GM23338 (cell line): ENCODE data around the gene MAST2. TPM values are rescaled to one million over a fixed set of nuclear protein-coding genes. Genes with fewer than 3 reads are reported as not detected.

ENCODE experiments used
- ATAC-seq: fragments of 200-7000 bp; cut with Tn5 transposase; 3 replicates; pipeline ENCODE4 v1.9.1; 2020
- DNase-seq: peaks from one replicate; pipeline ENCODE4 v3.0.0-alpha.2; 2015; ENCODE audit warnings: low spot score
- H2AFZ ChIP-seq: fragments of 200-600 bp; sonication (generic); 2 replicates; pipeline ENCODE4 v1.8.0; 2016; ENCODE audit warnings: antibody characterized with exemption, mild to moderate bottlenecking, moderate library complexity
- H3F3A ChIP-seq: fragments of 200-600 bp; sonication (generic); replicated peaks from 2 replicates; pipeline ENCODE4 v1.8.0; 2017; ENCODE audit warnings: antibody characterized with exemption, mixed run types, low read depth
- H3K27ac ChIP-seq: fragments of 200-600 bp; sonication (generic); 2 replicates; pipeline ENCODE4 v1.6.1; 2016; ENCODE audit warnings: low read depth
- H3K27me3 ChIP-seq: fragments of 200-600 bp; sonication (generic); 2 replicates; pipeline ENCODE4 v1.8.0; 2016; ENCODE audit warnings: mild to moderate bottlenecking, mixed run types, moderate library complexity; ENCODE audit not compliant: insufficient read depth
- H3K36me3 ChIP-seq: fragments of 200-600 bp; sonication (generic); 2 replicates; pipeline ENCODE4 v1.8.0; 2016; ENCODE audit warnings: mild to moderate bottlenecking; ENCODE audit not compliant: insufficient read depth
- H3K4me1 ChIP-seq: fragments of 200-600 bp; sonication (generic); 2 replicates; pipeline ENCODE4 v1.8.0; 2016; ENCODE audit warnings: mild to moderate bottlenecking, moderate library complexity; ENCODE audit not compliant: insufficient read depth
- H3K4me2 ChIP-seq: fragments of 200-600 bp; sonication (generic); 2 replicates; pipeline ENCODE4 v1.7.1; 2017; ENCODE audit warnings: mixed run types
- H3K4me3 ChIP-seq: fragments of 200-600 bp; sonication (generic); 2 replicates; pipeline ENCODE4 v1.6.1; 2016; ENCODE audit warnings: mixed run types
- H3K79me2 ChIP-seq: fragments of 200-600 bp; sonication (generic); replicated peaks from 2 replicates; pipeline ENCODE4 v1.8.0; 2017; ENCODE audit warnings: mild to moderate bottlenecking; ENCODE audit not compliant: insufficient read depth
- H3K9me2 ChIP-seq: fragments of 200-600 bp; sonication (generic); 2 replicates; pipeline ENCODE4 v1.8.0; 2017; ENCODE audit not compliant: insufficient read depth
- H4K20me1 ChIP-seq: fragments of 200-600 bp; sonication (generic); replicated peaks from 2 replicates; pipeline ENCODE4 v1.8.0; 2017; ENCODE audit warnings: mild to moderate bottlenecking; ENCODE audit not compliant: insufficient read depth
- H3K27ac Mint-ChIP-seq: 2 replicates; pipeline ENCODE4 v1.8.0; 2020; ENCODE audit warnings: inconsistent platforms, mild to moderate bottlenecking, moderate library complexity, mixed read lengths
- H3K27me3 Mint-ChIP-seq: 3 replicates; pipeline ENCODE4 v1.8.0; 2022; ENCODE audit warnings: low read depth, mild to moderate bottlenecking, moderate library complexity, mixed read lengths, inconsistent platforms; ENCODE audit not compliant: insufficient read depth, poor library complexity
- H3K36me3 Mint-ChIP-seq: 3 replicates; pipeline ENCODE4 v1.8.0; 2021; ENCODE audit warnings: low read depth, mild to moderate bottlenecking, inconsistent platforms, moderate library complexity, mixed read lengths
- H3K4me1 Mint-ChIP-seq: 3 replicates; pipeline ENCODE4 v1.8.0; 2020; ENCODE audit warnings: mild to moderate bottlenecking, inconsistent platforms, mixed read lengths
- H3K4me3 Mint-ChIP-seq: 3 replicates; pipeline ENCODE4 v1.8.0; 2021; ENCODE audit warnings: moderate library complexity, mild to moderate bottlenecking, inconsistent platforms, mixed read lengths
- H3K9me3 Mint-ChIP-seq: 3 replicates; pipeline ENCODE4 v1.8.0; 2020; ENCODE audit warnings: moderate library complexity, mild to moderate bottlenecking, inconsistent platforms, mixed read lengths
- CREB1 ChIP-seq: fragments of 250-450 bp; sonication (Bioruptor Pico); IDR thresholded peaks from 2 replicates; pipeline ENCODE4 v1.5.0; 2020; ENCODE audit warnings: low read depth, mild to moderate bottlenecking, moderate library complexity
- CTCF ChIP-seq, 2 experiments: fragments of 200-600 bp in 1 of 2; sonication (generic) in 1 of 2; conservative IDR thresholded peaks; 2 replicates each; pipeline versions ENCODE4 v1.5.1 to v1.6.1; 2016 to 2017; ENCODE audit warnings: antibody characterized with exemption in 2 of 2, low read depth in 2 of 2, mild to moderate bottlenecking in 2 of 2, moderate library complexity in 1 of 2
- EZH2 ChIP-seq: fragments of 200-600 bp; sonication (generic); IDR thresholded peaks from one replicate; pipeline ENCODE4 v1.8.0; 2017; ENCODE audit warnings: antibody characterized with exemption, mild to moderate bottlenecking, low read depth; ENCODE audit not compliant: unreplicated experiment
- EZH2phosphoT487 ChIP-seq: fragments of 200-600 bp; sonication (generic); IDR thresholded peaks from one replicate; pipeline ENCODE4 v1.8.1; 2018; ENCODE audit warnings: antibody characterized with exemption; ENCODE audit not compliant: unreplicated experiment
- JUNB ChIP-seq: IDR thresholded peaks from one replicate; pipeline ENCODE4 v1.6.1; 2016; ENCODE audit warnings: antibody characterized with exemption; ENCODE audit not compliant: unreplicated experiment
- NANOG ChIP-seq: IDR thresholded peaks from 2 replicates; pipeline ENCODE4 v1.6.1; 2016; ENCODE audit warnings: antibody characterized with exemption, borderline replicate concordance
- POLR2AphosphoS5 ChIP-seq: IDR thresholded peaks from 2 replicates; pipeline ENCODE4 v1.6.1; 2016; ENCODE audit warnings: antibody characterized with exemption, low read depth
- STAT1 ChIP-seq: IDR thresholded peaks from one replicate; pipeline ENCODE4 v1.6.1; 2016; ENCODE audit warnings: antibody characterized with exemption; ENCODE audit not compliant: unreplicated experiment
- ZNF114 ChIP-seq: fragments of 250-450 bp; sonication (Bioruptor Pico); IDR thresholded peaks from 2 replicates; pipeline ENCODE4 v1.5.0; 2020; ENCODE audit warnings: mild to moderate bottlenecking, moderate library complexity
- ZNF331 ChIP-seq: fragments of 250-450 bp; sonication (Bioruptor Pico); IDR thresholded peaks from 2 replicates; pipeline ENCODE4 v1.5.0; 2020; ENCODE audit warnings: low read depth, mild to moderate bottlenecking, moderate library complexity
- polyA plus RNA-seq: library from polyadenylated mRNA; unstranded; fragments of >200 nt; fragmentation: Nextera tagmentation; extraction: Ambion mirVana; gene quantifications from 2 replicates; pipeline ENCODE4 v1.2.1, GENCODE V29; 2016
- total RNA-seq: library from RNA; depleted of rRNA; stranded (reverse); fragments of >200 nt; shearing (Covaris generic); gene quantifications from 2 replicates; pipeline ENCODE4 v1.2.3, GENCODE V29; 2014
- TF ChIP-seq, protein P1 (sequence below): fragments of 250-450 bp; sonication (Bioruptor Pico); IDR thresholded peaks from 2 replicates; pipeline ENCODE4 v1.5.0; 2020; ENCODE audit warnings: mild to moderate bottlenecking, moderate library complexity
- TF ChIP-seq, protein P2 (sequence below): IDR thresholded peaks from one replicate; pipeline ENCODE4 v1.6.1; 2018; ENCODE audit warnings: antibody characterized with exemption; ENCODE audit not compliant: unreplicated experiment
- TF ChIP-seq, protein P3 (sequence below): IDR thresholded peaks from 2 replicates; pipeline ENCODE4 v1.6.1; 2016; ENCODE audit warnings: antibody characterized with exemption

Gene MAST2
- total and polyA plus RNA-seq, 2 experiments from 2014 or later, result 11.5 to 57.7 TPM

DNA sequence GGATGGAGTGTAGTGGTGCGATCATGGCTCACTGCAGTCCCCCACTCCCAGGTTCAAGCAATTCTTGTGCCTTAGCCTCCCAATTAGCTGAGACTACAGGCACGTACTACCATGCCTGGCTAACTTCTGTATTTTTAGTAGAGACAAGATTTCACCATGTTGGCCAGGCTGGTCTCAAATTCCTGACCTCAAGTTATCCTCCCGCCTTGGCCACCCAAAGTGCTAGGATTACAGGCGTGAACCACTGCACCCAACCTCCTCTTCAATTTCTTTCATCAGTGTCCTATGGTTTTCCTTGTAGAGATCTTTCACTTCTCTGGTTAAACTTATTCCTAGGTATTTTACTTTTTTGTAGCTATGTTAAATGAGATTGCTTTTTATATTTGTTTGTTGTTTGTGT is 10.7 kb upstream of the MAST2 start:
- no peak overlapping the region for H2AFZ ChIP-seq
- no peaks in the 10 kb centered on the region for H3K27me3 ChIP-seq
- no peak overlapping the region for H3K27ac ChIP-seq
- DNase-seq, result no peak
- H3K36me3 ChIP-seq, result no peaks in the 10 kb centered on the region
- H3K27me3 Mint-ChIP-seq, result no peaks in the 10 kb centered on the region
- H3K4me1 Mint-ChIP-seq, result no peaks in the 10 kb centered on the region
- no peaks in the 10 kb centered on the region for H3K36me3 Mint-ChIP-seq
- TF ChIP-seq ZNF114 (no peak), EZH2phosphoT487 (no peak), CTCF (conservative IDR thresholded peaks at IDR 0.05; ENCODE audit: low read depth in 2 of 2) (no peak), POLR2AphosphoS5 (no peak), NANOG (no peak), ZNF331 (no peak), CREB1 (CRISPR knock-in tag) (no peak), JUNB (no peak), EZH2 (no peak), STAT1 (no peak)
- TF ChIP-seq, protein P1, sequence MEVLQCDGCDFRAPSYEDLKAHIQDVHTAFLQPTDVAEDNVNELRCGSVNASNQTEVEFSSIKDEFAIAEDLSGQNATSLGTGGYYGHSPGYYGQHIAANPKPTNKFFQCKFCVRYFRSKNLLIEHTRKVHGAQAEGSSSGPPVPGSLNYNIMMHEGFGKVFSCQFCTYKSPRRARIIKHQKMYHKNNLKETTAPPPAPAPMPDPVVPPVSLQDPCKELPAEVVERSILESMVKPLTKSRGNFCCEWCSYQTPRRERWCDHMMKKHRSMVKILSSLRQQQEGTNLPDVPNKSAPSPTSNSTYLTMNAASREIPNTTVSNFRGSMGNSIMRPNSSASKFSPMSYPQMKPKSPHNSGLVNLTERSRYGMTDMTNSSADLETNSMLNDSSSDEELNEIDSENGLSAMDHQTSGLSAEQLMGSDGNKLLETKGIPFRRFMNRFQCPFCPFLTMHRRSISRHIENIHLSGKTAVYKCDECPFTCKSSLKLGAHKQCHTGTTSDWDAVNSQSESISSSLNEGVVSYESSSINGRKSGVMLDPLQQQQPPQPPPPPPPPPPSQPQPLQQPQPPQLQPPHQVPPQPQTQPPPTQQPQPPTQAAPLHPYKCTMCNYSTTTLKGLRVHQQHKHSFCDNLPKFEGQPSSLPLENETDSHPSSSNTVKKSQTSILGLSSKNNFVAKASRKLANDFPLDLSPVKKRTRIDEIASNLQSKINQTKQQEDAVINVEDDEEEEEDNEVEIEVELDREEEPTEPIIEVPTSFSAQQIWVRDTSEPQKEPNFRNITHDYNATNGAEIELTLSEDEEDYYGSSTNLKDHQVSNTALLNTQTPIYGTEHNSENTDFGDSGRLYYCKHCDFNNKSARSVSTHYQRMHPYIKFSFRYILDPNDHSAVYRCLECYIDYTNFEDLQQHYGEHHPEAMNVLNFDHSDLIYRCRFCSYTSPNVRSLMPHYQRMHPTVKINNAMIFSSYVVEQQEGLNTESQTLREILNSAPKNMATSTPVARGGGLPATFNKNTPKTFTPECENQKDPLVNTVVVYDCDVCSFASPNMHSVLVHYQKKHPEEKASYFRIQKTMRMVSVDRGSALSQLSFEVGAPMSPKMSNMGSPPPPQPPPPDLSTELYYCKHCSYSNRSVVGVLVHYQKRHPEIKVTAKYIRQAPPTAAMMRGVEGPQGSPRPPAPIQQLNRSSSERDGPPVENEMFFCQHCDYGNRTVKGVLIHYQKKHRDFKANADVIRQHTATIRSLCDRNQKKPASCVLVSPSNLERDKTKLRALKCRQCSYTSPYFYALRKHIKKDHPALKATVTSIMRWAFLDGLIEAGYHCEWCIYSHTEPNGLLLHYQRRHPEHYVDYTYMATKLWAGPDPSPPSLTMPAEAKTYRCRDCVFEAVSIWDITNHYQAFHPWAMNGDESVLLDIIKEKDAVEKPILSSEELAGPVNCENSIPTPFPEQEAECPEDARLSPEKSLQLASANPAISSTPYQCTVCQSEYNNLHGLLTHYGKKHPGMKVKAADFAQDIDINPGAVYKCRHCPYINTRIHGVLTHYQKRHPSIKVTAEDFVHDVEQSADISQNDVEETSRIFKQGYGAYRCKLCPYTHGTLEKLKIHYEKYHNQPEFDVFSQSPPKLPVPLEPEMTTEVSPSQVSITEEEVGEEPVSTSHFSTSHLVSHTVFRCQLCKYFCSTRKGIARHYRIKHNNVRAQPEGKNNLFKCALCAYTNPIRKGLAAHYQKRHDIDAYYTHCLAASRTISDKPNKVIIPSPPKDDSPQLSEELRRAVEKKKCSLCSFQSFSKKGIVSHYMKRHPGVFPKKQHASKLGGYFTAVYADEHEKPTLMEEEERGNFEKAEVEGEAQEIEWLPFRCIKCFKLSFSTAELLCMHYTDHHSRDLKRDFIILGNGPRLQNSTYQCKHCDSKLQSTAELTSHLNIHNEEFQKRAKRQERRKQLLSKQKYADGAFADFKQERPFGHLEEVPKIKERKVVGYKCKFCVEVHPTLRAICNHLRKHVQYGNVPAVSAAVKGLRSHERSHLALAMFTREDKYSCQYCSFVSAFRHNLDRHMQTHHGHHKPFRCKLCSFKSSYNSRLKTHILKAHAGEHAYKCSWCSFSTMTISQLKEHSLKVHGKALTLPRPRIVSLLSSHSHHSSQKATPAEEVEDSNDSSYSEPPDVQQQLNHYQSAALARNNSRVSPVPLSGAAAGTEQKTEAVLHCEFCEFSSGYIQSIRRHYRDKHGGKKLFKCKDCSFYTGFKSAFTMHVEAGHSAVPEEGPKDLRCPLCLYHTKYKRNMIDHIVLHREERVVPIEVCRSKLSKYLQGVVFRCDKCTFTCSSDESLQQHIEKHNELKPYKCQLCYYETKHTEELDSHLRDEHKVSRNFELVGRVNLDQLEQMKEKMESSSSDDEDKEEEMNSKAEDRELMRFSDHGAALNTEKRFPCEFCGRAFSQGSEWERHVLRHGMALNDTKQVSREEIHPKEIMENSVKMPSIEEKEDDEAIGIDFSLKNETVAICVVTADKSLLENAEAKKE (CRISPR knock-in tag), result no peak
- TF ChIP-seq, protein P2, sequence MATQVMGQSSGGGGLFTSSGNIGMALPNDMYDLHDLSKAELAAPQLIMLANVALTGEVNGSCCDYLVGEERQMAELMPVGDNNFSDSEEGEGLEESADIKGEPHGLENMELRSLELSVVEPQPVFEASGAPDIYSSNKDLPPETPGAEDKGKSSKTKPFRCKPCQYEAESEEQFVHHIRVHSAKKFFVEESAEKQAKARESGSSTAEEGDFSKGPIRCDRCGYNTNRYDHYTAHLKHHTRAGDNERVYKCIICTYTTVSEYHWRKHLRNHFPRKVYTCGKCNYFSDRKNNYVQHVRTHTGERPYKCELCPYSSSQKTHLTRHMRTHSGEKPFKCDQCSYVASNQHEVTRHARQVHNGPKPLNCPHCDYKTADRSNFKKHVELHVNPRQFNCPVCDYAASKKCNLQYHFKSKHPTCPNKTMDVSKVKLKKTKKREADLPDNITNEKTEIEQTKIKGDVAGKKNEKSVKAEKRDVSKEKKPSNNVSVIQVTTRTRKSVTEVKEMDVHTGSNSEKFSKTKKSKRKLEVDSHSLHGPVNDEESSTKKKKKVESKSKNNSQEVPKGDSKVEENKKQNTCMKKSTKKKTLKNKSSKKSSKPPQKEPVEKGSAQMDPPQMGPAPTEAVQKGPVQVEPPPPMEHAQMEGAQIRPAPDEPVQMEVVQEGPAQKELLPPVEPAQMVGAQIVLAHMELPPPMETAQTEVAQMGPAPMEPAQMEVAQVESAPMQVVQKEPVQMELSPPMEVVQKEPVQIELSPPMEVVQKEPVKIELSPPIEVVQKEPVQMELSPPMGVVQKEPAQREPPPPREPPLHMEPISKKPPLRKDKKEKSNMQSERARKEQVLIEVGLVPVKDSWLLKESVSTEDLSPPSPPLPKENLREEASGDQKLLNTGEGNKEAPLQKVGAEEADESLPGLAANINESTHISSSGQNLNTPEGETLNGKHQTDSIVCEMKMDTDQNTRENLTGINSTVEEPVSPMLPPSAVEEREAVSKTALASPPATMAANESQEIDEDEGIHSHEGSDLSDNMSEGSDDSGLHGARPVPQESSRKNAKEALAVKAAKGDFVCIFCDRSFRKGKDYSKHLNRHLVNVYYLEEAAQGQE, result no peak
- TF ChIP-seq, protein P3, sequence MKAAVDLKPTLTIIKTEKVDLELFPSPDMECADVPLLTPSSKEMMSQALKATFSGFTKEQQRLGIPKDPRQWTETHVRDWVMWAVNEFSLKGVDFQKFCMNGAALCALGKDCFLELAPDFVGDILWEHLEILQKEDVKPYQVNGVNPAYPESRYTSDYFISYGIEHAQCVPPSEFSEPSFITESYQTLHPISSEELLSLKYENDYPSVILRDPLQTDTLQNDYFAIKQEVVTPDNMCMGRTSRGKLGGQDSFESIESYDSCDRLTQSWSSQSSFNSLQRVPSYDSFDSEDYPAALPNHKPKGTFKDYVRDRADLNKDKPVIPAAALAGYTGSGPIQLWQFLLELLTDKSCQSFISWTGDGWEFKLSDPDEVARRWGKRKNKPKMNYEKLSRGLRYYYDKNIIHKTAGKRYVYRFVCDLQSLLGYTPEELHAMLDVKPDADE, result no peak
- no peaks in the 10 kb centered on the region for H3K4me1 ChIP-seq
- no peaks in the 10 kb centered on the region for H4K20me1 ChIP-seq
- H3K9me3 Mint-ChIP-seq, result no peaks in the 10 kb centered on the region
- no peak overlapping the region for H3K4me3 ChIP-seq
- no peak for ATAC-seq
- no peaks in the 10 kb centered on the region for H3K79me2 ChIP-seq
- H3K4me2 ChIP-seq, result no peak overlapping the region
- no peak overlapping the region for H3K4me3 Mint-ChIP-seq
- no peak overlapping the region for H3K27ac Mint-ChIP-seq
- no peaks in the 10 kb centered on the region; the same call in 1 of the 2 replicates for H3K9me2 ChIP-seq
- no peaks in the 10 kb centered on the region for H3F3A ChIP-seq
